PFSK-1 (cell line): ENCODE measurements around the gene CAPNS1. TPM values are rescaled to one million over a fixed set of nuclear protein-coding genes. Genes with fewer than 3 reads are reported as not detected.

ENCODE experiments used
- FOXP2 ChIP-seq: optimal IDR thresholded peaks from 2 replicates; pipeline ENCODE3; 2011; ENCODE audit warnings: borderline replicate concordance, control low read depth, inconsistent platforms; ENCODE audit not compliant: insufficient read depth; ENCODE audit errors: extremely low read length, extremely low read depth
- POLR2AphosphoS5 ChIP-seq: IDR thresholded peaks from 2 replicates; pipeline ENCODE4 v1.6.1; 2012; ENCODE audit warnings: low read depth, mild to moderate bottlenecking, control low read depth, low read length, moderate library complexity
- SIN3A ChIP-seq: IDR thresholded peaks from 2 replicates; pipeline ENCODE4 v1.6.1; 2012; ENCODE audit warnings: mild to moderate bottlenecking, low read length, moderate library complexity, borderline replicate concordance; ENCODE audit not compliant: insufficient read depth
- TAF1 ChIP-seq: IDR thresholded peaks from 2 replicates; pipeline ENCODE4 v1.6.1; 2012; ENCODE audit warnings: low read length, control low read depth, borderline replicate concordance; ENCODE audit not compliant: insufficient read depth
- polyA plus RNA-seq: library from polyadenylated mRNA; unstranded; fragments of >200 nt; gene quantifications from one replicate; pipeline ENCODE4 v1.2.1, GENCODE V29; 2012; ENCODE audit warnings: low read depth, missing spikeins; ENCODE audit not compliant: insufficient read length
- TF ChIP-seq, protein P1 (sequence below), 2 experiments: IDR thresholded peaks; 2 replicates each; pipeline versions ENCODE4 v1.6.1 to v1.8.0; 2011 to 2012; ENCODE audit warnings: low read depth in 2 of 2, low read length in 2 of 2, control low read depth in 1 of 2, inconsistent platforms in 1 of 2, mild to moderate bottlenecking in 1 of 2, moderate library complexity in 1 of 2; ENCODE audit not compliant: insufficient read depth in 1 of 2

CAPNS1 gene
- 461 TPM for polyA plus RNA-seq

DNA sequence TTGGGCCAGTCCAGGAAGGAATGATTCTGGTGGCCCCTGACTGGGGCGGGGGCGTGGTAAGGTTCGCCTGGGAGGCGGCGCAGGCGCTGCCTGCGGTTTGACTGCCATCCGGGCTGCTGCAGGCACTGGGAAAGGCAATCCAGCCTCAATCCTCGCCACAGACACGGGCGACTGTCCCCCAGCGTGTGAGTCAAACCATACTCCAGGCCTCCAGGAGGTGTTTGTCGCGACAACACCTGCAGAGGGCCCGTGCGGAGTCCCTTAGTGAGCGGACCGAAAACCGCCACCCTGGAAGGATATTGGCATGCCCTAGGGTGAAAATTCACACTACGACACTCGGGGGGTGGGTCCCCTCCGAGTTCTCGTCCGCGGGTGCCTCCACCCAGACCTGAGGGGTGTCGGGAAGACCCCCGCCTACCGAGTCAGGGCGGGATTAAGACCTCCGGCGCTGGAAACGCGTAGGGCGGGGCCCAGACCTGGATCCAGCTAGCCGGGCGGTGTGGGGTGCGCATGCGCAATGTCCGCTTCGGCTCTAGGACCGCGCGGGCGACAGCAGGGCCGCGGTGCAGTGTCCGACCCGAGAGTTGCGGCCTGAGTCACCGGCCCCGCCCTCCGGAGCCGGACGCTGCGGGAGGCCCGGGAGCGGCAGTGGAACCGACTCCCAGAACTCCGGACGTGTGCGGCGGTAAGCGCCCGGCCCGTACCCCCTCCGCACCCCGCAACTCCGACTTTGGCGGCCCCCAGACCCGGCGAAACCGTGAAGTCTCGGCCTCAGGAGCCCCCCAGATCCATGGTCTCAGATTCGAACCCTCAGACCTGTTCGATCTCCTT, at the start of gene CAPNS1:
TSS of gene CAPNS1 (plus strand) at position 594 of the 831 bp plus-strand sequence. CDS start 946 bp downstream, outside the sequence.
- TF ChIP-seq, protein P1, sequence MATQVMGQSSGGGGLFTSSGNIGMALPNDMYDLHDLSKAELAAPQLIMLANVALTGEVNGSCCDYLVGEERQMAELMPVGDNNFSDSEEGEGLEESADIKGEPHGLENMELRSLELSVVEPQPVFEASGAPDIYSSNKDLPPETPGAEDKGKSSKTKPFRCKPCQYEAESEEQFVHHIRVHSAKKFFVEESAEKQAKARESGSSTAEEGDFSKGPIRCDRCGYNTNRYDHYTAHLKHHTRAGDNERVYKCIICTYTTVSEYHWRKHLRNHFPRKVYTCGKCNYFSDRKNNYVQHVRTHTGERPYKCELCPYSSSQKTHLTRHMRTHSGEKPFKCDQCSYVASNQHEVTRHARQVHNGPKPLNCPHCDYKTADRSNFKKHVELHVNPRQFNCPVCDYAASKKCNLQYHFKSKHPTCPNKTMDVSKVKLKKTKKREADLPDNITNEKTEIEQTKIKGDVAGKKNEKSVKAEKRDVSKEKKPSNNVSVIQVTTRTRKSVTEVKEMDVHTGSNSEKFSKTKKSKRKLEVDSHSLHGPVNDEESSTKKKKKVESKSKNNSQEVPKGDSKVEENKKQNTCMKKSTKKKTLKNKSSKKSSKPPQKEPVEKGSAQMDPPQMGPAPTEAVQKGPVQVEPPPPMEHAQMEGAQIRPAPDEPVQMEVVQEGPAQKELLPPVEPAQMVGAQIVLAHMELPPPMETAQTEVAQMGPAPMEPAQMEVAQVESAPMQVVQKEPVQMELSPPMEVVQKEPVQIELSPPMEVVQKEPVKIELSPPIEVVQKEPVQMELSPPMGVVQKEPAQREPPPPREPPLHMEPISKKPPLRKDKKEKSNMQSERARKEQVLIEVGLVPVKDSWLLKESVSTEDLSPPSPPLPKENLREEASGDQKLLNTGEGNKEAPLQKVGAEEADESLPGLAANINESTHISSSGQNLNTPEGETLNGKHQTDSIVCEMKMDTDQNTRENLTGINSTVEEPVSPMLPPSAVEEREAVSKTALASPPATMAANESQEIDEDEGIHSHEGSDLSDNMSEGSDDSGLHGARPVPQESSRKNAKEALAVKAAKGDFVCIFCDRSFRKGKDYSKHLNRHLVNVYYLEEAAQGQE (IDR thresholded peaks at IDR 0.05; ENCODE audit: insufficient read depth in 1 of 2, low read depth in 2 of 2, low read length in 2 of 2), result no peak; a peak in 1 of 4 replicates
- TF ChIP-seq FOXP2 (peak; percentile 98), POLR2AphosphoS5 (peak; percentile 87), TAF1 (peak; percentile 83; the same call in 1 of the 2 replicates), SIN3A (0 out of 2 replicates have a peak, but pooled peaks have one; percentile 6)

DNA sequence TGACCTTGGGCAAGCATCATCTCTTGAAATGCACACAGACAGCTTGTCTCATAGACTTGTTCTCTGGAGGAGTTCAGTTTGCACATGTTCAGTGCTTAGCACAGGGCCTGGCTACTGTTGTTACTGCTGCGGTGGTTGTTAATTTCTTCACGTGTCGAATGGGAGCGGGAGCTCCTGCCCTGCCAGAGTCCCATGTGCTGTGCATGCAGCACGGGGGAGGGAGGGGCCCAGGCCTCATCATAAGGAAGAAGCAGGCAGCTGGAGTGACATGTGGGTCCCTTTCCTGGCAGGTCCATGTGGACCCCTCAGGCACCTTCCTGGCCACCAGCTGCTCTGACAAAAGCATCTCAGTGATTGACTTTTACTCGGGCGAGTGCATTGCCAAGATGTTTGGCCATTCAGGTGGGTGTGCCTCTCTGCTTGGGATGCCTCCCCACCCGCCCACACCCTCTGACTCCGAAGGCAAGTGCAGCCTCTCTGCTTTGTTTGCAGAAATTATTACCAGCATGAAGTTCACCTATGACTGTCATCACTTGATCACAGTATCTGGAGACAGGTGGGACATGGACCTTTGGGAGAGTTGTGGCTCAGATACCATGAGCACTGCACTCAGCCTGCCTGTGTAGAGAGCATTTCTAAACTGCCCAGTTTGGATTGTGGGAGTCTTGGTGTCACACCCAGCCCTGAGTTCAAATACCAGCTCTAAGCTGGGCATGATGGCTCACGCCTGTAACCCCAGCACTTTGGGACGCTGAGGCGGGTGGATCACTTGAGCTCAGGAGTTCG, 48.8 kb upstream of the CAPNS1 start:
- TF ChIP-seq TAF1 (no peak), POLR2AphosphoS5 (no peak)

DNA sequence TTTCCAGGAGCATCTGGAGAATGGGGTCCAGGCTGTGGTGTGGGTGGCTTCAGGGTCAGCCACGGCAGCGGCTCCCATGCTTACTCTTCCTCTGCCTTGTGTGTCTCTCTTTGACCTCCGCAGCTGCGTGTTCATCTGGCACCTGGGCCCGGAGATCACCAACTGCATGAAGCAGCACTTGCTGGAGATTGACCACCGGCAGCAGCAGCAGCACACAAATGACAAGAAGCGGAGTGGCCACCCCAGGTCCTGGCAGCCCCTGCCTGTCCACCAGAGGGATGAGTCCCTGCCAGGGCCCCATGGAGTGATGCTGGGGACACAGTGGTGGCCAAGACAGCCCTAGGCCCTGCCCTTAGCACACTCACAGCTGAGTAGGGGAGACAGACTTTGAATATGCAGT, 47.3 kb upstream of the CAPNS1 start:
- TF ChIP-seq FOXP2 (no peak), TAF1 (no peak), SIN3A (no peak), POLR2AphosphoS5 (no peak)
- TF ChIP-seq, protein P1 (IDR thresholded peaks at IDR 0.05; ENCODE audit: insufficient read depth in 1 of 2, low read depth in 2 of 2, low read length in 2 of 2), result no peak

DNA sequence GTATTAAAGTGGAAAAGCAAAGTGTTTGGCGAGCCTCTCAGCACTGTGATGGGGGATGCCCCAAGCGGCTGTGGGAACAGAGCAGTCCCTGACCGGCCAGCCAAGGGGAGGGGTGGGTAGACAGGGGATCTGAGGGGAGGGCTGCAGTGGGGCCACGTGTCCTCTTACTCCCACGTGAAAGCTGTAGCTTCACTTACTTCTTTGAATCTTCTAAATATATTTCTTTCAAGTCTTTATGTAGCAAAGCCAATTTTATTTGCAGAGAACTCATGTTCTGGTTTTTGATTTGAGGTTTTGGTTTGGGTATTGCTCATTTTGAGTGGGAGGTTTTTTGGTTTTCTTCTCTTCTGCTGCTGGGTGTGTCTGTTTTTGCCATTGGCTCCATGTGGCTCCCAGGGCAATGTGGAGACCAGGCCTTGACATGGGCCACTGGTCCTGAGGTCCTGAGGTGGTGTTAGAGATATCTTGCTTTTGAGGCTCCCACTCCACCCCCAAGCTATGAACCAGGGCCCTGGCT, 46.7 kb upstream of the CAPNS1 start:
- TF ChIP-seq, protein P1 (IDR thresholded peaks at IDR 0.05; ENCODE audit: insufficient read depth in 1 of 2, low read depth in 2 of 2, low read length in 2 of 2), result no peak
- TF ChIP-seq FOXP2, result no peak
- TF ChIP-seq TAF1, result no peak
- no peak for TF ChIP-seq SIN3A
- TF ChIP-seq POLR2AphosphoS5, result no peak

DNA sequence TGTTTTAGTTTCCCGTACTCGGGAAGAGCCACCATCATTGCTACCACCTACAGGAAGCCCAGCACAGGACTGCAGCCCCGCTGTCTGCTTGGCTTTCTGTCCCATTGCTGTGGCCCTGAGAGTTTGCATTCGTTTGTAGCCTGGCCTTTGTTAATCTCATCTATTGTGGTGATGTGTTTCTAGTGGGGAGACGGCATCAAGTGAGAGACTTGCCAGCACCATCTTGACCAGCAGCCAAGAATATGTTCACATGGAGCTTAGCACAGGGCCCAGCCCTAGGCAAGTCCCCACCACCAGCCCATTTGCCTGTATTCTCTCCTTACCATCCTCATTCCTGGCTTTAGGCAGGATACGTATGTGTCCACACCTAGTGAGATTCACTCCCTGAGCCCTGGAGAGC, 46.2 kb upstream of the CAPNS1 start:
- TF ChIP-seq SIN3A, result no peak
- no peak for TF ChIP-seq FOXP2
